ENCODE data around the gene SNX32. TPM values are rescaled to one million over a fixed set of nuclear protein-coding genes. Genes with fewer than 3 reads are reported as not detected.
"Not testable (repeated sequence)": the region's sequence is repeated elsewhere in the genome, so short reads cannot be mapped to it uniquely, and the experiment has no call there.

The SNX32 gene
- total RNA-seq, 4 donors from 2014 or later, result 0.45 TPM; not detected in 3

DNA sequence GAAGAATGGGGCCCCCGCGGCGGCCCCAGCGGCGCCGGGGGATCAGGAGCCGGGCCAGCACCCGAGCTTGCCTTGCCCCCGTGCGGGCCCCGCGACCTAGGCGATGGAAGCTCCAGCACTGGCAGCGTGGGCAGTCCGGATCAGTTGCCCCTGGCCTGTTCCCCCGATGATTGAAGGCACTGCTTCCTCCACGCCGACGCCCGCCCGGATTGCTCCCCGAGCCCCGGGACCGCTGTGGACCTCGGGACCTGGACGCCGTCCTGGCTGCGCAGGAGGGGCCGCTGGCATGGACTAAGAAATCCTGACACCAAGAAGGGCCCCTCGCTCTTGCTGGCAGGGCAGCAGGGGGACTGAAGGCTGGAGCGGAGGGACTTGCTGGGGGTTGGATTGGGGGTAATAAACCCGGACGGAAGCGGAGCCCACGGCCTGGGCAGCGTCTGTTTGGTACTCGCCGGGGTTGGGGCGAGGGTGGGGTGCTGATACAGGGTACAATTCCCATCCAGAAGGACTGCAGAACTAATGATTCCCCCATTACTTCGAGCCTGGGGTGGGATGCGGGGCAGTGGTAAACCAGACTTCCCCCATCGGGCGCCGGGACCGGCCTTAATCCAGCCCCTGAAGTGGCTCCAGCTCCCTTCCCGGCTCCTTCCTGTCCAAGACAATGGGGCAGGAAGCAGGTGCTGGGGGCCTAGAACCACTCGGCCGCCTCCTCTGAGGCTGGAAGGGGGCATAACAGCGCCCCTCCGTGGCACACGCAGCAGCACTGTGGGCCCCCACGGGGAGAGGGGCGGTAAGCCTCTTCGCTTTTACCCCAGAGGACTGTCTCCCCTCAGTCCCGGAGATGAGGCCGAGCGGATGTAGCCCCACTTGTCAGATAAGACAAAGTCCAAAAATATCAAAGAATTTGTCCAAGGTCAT lies 57.7 kb downstream of the SNX32 start:
- H3K27ac ChIP-seq, result peak overlapping the region; percentile 83 to 97 (median 83)
- H3K4me3 ChIP-seq (replicated peaks in 1 of 3), result peak overlapping the region; percentile 31 to 66 (median 59)
- no peaks in the 10 kb centered on the region for H3K9me3 ChIP-seq
- H3K27me3 ChIP-seq, result no peaks in the 10 kb centered on the region
- DNase-seq, result no peak
- no peaks in the 10 kb centered on the region for H3K36me3 ChIP-seq
- peaks cover 34 to 55% of the 10 kb centered on the region in 2 donors for H3K4me1 ChIP-seq
- 16 to 21% methylated on average over 48 to 51 of the region's 57 CpGs for WGBS, 2 donors
- no peak for TF ChIP-seq POLR2A (IDR thresholded peaks at IDR 0.05)
- TF ChIP-seq, protein P1, sequence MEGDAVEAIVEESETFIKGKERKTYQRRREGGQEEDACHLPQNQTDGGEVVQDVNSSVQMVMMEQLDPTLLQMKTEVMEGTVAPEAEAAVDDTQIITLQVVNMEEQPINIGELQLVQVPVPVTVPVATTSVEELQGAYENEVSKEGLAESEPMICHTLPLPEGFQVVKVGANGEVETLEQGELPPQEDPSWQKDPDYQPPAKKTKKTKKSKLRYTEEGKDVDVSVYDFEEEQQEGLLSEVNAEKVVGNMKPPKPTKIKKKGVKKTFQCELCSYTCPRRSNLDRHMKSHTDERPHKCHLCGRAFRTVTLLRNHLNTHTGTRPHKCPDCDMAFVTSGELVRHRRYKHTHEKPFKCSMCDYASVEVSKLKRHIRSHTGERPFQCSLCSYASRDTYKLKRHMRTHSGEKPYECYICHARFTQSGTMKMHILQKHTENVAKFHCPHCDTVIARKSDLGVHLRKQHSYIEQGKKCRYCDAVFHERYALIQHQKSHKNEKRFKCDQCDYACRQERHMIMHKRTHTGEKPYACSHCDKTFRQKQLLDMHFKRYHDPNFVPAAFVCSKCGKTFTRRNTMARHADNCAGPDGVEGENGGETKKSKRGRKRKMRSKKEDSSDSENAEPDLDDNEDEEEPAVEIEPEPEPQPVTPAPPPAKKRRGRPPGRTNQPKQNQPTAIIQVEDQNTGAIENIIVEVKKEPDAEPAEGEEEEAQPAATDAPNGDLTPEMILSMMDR (IDR thresholded peaks at IDR 0.05), result no peak
- intact Hi-C loops (cut with DNase I), result no loop called here

DNA sequence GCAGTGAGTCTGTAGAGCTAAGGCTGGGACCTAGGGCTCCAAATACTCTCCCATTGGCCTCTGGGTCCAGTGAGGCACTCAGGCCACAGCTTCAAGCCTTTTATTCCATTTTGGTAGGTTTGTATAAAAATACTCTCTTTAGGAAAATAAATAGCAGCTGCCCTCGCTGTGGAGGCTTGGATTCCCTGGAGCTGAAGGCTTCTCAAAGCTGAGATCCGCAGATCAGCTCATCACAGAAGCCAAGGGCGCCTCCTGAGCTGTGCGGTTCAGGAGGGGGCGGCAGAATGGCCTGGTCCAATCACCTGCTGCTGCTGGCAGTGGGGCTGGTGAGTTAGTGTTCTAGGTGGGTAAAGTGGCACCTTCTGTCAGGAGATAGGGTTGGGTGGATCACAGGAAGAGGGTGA lies 58.4 kb downstream of the SNX32 start:
- intact Hi-C loops (cut with DNase I); H3K36me3 ChIP-seq; H3K27me3 ChIP-seq; DNase-seq; H3K9me3 ChIP-seq: not testable (repeated sequence)
- Histone ChIP-seq H3K27ac (peak overlapping the region; percentile 83 to 97 (median 83)), H3K4me1 (peaks cover 34 to 54% of the 10 kb centered on the region in 2 donors), H3K4me3 (replicated peaks in 1 of 3) (peak overlapping the region in 1 of 3 donors; percentile 59)
- WGBS, 2 donors, result 68 to 77% methylated on average over 5 of the region's 5 CpGs

DNA sequence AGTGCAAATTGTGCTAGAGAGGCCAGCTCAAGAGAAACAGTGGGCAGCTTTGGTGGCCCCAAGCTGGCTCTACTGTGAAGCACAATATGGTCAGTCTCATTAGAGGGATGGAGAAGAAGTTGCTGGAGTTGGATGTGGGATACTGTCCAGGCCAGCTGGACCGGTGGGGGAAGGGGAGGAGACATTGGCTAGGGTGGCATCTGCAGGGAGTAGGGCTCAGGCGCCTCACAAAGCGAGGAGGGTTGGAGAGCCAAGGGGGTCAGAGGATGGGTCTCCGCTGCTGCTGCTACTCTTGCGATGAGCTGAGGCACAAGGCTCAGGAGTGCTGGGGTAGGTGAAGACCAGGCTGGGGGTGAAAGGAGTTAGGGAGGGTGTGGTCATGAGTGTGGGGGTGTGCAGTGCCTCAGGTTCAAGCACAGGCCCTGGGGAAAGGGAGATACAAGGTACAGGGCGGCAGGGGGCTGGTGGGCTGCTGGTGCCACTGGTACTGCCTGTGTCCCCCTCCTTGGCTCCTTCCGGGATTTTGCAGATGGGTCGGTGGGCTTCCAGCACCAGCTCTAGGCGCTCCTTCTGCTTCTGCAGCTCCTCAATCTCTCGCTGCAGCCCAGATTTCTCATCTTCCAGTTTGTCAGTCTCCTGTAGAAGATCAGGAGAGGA lies 59.0 kb downstream of the SNX32 start:
- Histone ChIP-seq H3K9me3 (no peaks in the 10 kb centered on the region), H3K27me3 (no peaks in the 10 kb centered on the region), H3K4me3 (replicated peaks in 1 of 3) (no peak overlapping the region), H3K27ac (peak overlapping the region in 2 of 3 donors; percentile 62 to 82), H3K36me3 (no peaks in the 10 kb centered on the region), H3K4me1 (peaks cover 28 to 47% of the 10 kb centered on the region in 2 donors)
- no peak for TF ChIP-seq POLR2A (IDR thresholded peaks at IDR 0.05)
- TF ChIP-seq, protein P1 (IDR thresholded peaks at IDR 0.05), result no peak
- DNase-seq, result no peak
- 77 to 78% methylated on average over 10 of the region's 10 CpGs for WGBS, 2 donors
- intact Hi-C loops (cut with DNase I), result no loop called here

DNA sequence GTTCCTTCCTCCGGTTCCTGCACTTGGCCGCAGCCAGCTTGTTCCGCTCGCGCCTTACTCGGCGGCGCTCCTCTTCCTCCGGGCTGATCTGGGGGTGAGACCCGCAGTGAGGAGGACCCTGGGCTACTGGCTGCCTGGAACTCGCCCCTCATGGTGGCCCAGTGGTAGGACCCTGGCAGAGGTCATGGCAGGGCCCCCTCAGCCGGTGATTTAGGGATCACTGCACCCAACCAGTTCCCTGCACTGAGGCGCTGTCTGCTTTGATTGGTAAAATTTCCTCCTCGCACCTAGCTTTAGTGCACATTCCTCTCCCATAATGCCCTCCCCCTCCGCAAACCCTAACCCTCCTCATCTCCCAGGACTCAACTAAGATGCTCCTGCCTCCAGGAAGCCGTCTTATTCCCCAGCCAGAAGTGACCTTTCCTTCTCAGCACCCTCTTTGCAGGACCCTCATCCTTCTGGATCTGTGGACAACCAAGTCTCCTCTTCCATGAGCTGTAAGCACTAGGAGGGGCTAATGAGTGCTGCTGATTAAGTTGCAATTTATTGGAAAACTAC lies 60.4 kb downstream of the SNX32 start:
- no peak overlapping the region for H3K4me3 ChIP-seq (replicated peaks in 1 of 3)
- H3K9me3 ChIP-seq, result no peaks in the 10 kb centered on the region
- DNase-seq, result no peak
- 75 to 81% methylated on average over 16 of the region's 16 CpGs for WGBS, 2 donors
- peaks cover 22 to 44% of the 10 kb centered on the region in 2 donors for H3K4me1 ChIP-seq
- H3K27ac ChIP-seq, result peak overlapping the region; percentile 61 to 82 (median 62)
- H3K27me3 ChIP-seq, result peaks cover under 1% of the 10 kb centered on the region
- TF ChIP-seq POLR2A (IDR thresholded peaks at IDR 0.05), result no peak
- TF ChIP-seq, protein P1 (IDR thresholded peaks at IDR 0.05), result no peak
- intact Hi-C loops (cut with DNase I), result no loop called here
- no peaks in the 10 kb centered on the region for H3K36me3 ChIP-seq

DNA sequence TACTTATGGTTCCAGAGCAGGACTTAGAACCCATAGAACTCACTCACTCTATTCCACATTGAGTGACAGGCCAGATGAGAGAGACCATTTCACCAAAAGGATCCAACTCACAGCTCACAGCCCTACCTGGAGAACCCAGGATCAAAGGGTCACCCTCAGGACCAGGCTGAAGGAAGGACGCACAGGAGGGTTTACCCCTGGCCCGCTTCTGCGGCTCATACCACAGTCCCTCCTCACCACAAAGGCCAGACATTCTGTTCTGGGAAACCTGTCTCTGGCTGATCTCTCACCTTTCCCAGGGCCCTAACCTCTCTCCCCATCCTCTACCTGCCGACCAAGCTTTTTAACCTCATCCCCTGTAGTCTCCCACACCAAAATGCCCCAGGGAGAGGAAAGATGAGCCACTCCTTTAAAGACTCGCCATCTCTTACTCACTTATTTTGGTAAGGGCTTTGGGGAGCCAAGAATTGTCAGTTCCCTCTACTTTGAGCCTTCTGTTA lies 61.8 kb downstream of the SNX32 start:
- peaks cover 22 to 43% of the 10 kb centered on the region in 2 donors for H3K4me1 ChIP-seq

More for the DNA sequence above, 61.8 kb downstream of the SNX32 start:
- TF ChIP-seq, protein P1 (IDR thresholded peaks at IDR 0.05), result no peak
- TF ChIP-seq POLR2A (IDR thresholded peaks at IDR 0.05), result no peak
- Histone ChIP-seq H3K4me3 (replicated peaks in 1 of 3) (no peak overlapping the region), H3K27me3 (peaks cover 9% of the 10 kb centered on the region), H3K27ac (no peak overlapping the region), H3K9me3 (no peaks in the 10 kb centered on the region), H3K36me3 (no peaks in the 10 kb centered on the region)
- 94% methylated on average over 5 of the region's 5 CpGs for WGBS, 2 donors
- no peak for DNase-seq
- intact Hi-C loops (cut with DNase I), result no loop called here
